Muscle layer of colon (tissue), 2 donors: ENCODE data around the gene TJP1.
"Not testable (repeated sequence)": the region's sequence is repeated elsewhere in the genome, so short reads cannot be mapped to it uniquely, and the experiment has no call there.

Experiments
- H3K27ac ChIP-seq: one replicate; pipeline ENCODE4 v1.7.0; 2013; ENCODE audit warnings: low read depth, mild to moderate bottlenecking, low read length, moderate library complexity
- H3K27me3 ChIP-seq, 2 donors: one replicate each; pipeline ENCODE4 v1.7.0; 2013; ENCODE audit warnings: low read length in 2 of 2, mild to moderate bottlenecking in 2 of 2; ENCODE audit not compliant: insufficient read depth in 2 of 2, control insufficient read depth in 1 of 2
- H3K36me3 ChIP-seq: one replicate; pipeline ENCODE4 v1.7.0; 2013; ENCODE audit warnings: mild to moderate bottlenecking, low read length; ENCODE audit not compliant: insufficient read depth
- H3K4me1 ChIP-seq: one replicate; pipeline ENCODE4 v1.7.0; 2013; ENCODE audit warnings: mild to moderate bottlenecking, low read length; ENCODE audit not compliant: insufficient read depth
- H3K4me3 ChIP-seq, 2 donors: one replicate each; pipeline ENCODE4 v1.7.0; 2013; ENCODE audit warnings: low read length in 2 of 2, low read depth in 1 of 2, mild to moderate bottlenecking in 1 of 2, moderate library complexity in 1 of 2
- H3K9ac ChIP-seq: one replicate; pipeline ENCODE4 v1.7.0; 2013; ENCODE audit warnings: low read length
- H3K9me3 ChIP-seq: one replicate; pipeline ENCODE4 v1.7.0; 2013; ENCODE audit warnings: mild to moderate bottlenecking, low read length
- donor health status: abdominal sarcoma.
- donor health status: Adenocarcinoma of cecum.

TJP1 gene

GRCh38 chr15:29666241-29666640, 156.0 kb downstream of the TJP1 start:
- H3K4me1 ChIP-seq: no peaks in the 10 kb centered on the region
- no peaks in the 10 kb centered on the region for H3K9me3 ChIP-seq
- H3K9ac ChIP-seq: no peak overlapping the region
- H3K27ac ChIP-seq: no peak overlapping the region
- H3K36me3 ChIP-seq: no peaks in the 10 kb centered on the region
- H3K27me3 ChIP-seq: no peaks in the 10 kb centered on the region
- no peak overlapping the region for H3K4me3 ChIP-seq

- Histone ChIP-seq H3K9me3 (no peaks in the 10 kb centered on the region), H3K4me1 (no peaks in the 10 kb centered on the region), H3K9ac (no peak overlapping the region), H3K27me3 (no peaks in the 10 kb centered on the region), H3K4me3 (no peak overlapping the region), H3K36me3 (no peaks in the 10 kb centered on the region), H3K27ac (no peak overlapping the region)
These were observed 156.7 kb downstream of the TJP1 start for GRCh38 chr15:29665444-29666003.

- H3K9ac ChIP-seq: no peak overlapping the region
- no peaks in the 10 kb centered on the region for H3K36me3 ChIP-seq
- no peaks in the 10 kb centered on the region for H3K27me3 ChIP-seq
- no peak overlapping the region for H3K27ac ChIP-seq
- no peaks in the 10 kb centered on the region for H3K4me1 ChIP-seq
- H3K9me3 ChIP-seq: no peaks in the 10 kb centered on the region
- H3K4me3 ChIP-seq: no peak overlapping the region
These were observed 157.9 kb downstream of the TJP1 start for GRCh38 chr15:29664406-29664805.

- not testable (repeated sequence) for H3K9me3 ChIP-seq, H3K27me3 ChIP-seq, H3K4me3 ChIP-seq, H3K27ac ChIP-seq, H3K4me1 ChIP-seq, H3K36me3 ChIP-seq, H3K9ac ChIP-seq
These were observed 164.8 kb downstream of the TJP1 start for GRCh38 chr15:29657476-29657817.

GRCh38 chr15:29656636-29657475, 165.4 kb downstream of the TJP1 start:
- Histone ChIP-seq H3K9ac (no peak overlapping the region), H3K4me1 (no peaks in the 10 kb centered on the region), H3K27me3 (no peaks in the 10 kb centered on the region), H3K36me3 (no peaks in the 10 kb centered on the region), H3K27ac (no peak overlapping the region), H3K4me3 (no peak overlapping the region), H3K9me3 (no peaks in the 10 kb centered on the region)

- H3K4me1 ChIP-seq: no peaks in the 10 kb centered on the region
- H3K27ac ChIP-seq: no peak overlapping the region
- no peak overlapping the region for H3K9ac ChIP-seq
- H3K27me3 ChIP-seq: no peaks in the 10 kb centered on the region
- no peaks in the 10 kb centered on the region for H3K36me3 ChIP-seq
- no peak overlapping the region for H3K4me3 ChIP-seq
- no peaks in the 10 kb centered on the region for H3K9me3 ChIP-seq
These were observed 169.7 kb downstream of the TJP1 start for GRCh38 chr15:29652595-29652994.

GRCh38 chr15:29651476-29652233, 170.6 kb downstream of the TJP1 start:
- Histone ChIP-seq H3K9ac (no peak overlapping the region), H3K36me3 (no peaks in the 10 kb centered on the region), H3K27me3 (no peaks in the 10 kb centered on the region), H3K27ac (no peak overlapping the region), H3K4me1 (no peaks in the 10 kb centered on the region), H3K4me3 (no peak overlapping the region), H3K9me3 (no peaks in the 10 kb centered on the region)
